ENCODE measurements around the gene LGALSL. TPM values are rescaled to one million over a fixed set of nuclear protein-coding genes. Genes with fewer than 3 reads are reported as not detected.

The LGALSL gene
- total and polyA plus RNA-seq, 2 of the 13 experiments (the other 11 are each of a cell fraction or from before 2014, with no cell fraction given): 15.4 to 20.0 TPM

DNA sequence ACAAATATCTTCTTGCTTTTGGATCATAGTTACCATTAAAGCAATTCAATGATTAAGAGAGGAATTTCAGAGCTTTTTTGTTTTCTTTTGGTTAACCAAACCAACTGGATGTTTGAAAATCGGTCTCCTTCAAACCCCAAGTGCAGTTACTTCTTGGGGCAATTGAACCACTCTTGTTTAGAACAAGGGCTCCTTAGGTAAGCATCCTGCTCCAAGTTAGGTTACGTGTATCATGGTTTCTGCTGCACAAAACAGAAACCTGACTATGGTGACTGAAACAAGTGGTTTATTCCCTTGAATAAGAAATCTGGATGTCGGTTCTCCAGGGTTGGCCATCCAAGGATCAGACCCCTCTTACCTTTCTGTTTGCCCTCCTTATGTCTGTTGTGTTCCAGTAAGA is 16.1 kb upstream of the LGALSL start (continued):
- TF ChIP-seq, protein P1, sequence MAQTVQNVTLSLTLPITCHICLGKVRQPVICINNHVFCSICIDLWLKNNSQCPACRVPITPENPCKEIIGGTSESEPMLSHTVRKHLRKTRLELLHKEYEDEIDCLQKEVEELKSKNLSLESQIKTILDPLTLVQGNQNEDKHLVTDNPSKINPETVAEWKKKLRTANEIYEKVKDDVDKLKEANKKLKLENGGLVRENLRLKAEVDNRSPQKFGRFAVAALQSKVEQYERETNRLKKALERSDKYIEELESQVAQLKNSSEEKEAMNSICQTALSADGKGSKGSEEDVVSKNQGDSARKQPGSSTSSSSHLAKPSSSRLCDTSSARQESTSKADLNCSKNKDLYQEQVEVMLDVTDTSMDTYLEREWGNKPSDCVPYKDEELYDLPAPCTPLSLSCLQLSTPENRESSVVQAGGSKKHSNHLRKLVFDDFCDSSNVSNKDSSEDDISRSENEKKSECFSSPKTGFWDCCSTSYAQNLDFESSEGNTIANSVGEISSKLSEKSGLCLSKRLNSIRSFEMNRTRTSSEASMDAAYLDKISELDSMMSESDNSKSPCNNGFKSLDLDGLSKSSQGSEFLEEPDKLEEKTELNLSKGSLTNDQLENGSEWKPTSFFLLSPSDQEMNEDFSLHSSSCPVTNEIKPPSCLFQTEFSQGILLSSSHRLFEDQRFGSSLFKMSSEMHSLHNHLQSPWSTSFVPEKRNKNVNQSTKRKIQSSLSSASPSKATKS (CRISPR knock-in tag; IDR thresholded peaks at IDR 0.05): no peak
- TF ChIP-seq, protein P2, sequence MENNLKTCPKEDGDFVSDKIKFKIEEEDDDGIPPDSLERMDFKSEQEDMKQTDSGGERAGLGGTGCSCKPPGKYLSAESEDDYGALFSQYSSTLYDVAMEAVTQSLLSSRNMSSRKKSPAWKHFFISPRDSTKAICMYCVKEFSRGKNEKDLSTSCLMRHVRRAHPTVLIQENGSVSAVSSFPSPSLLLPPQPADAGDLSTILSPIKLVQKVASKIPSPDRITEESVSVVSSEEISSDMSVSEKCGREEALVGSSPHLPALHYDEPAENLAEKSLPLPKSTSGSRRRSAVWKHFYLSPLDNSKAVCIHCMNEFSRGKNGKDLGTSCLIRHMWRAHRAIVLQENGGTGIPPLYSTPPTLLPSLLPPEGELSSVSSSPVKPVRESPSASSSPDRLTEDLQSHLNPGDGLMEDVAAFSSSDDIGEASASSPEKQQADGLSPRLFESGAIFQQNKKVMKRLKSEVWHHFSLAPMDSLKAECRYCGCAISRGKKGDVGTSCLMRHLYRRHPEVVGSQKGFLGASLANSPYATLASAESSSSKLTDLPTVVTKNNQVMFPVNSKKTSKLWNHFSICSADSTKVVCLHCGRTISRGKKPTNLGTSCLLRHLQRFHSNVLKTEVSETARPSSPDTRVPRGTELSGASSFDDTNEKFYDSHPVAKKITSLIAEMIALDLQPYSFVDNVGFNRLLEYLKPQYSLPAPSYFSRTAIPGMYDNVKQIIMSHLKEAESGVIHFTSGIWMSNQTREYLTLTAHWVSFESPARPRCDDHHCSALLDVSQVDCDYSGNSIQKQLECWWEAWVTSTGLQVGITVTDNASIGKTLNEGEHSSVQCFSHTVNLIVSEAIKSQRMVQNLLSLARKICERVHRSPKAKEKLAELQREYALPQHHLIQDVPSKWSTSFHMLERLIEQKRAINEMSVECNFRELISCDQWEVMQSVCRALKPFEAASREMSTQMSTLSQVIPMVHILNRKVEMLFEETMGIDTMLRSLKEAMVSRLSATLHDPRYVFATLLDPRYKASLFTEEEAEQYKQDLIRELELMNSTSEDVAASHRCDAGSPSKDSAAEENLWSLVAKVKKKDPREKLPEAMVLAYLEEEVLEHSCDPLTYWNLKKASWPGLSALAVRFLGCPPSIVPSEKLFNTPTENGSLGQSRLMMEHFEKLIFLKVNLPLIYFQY (CRISPR knock-in tag; IDR thresholded peaks at IDR 0.05; ENCODE audit: borderline replicate concordance): no peak
- TF ChIP-seq, protein P3, sequence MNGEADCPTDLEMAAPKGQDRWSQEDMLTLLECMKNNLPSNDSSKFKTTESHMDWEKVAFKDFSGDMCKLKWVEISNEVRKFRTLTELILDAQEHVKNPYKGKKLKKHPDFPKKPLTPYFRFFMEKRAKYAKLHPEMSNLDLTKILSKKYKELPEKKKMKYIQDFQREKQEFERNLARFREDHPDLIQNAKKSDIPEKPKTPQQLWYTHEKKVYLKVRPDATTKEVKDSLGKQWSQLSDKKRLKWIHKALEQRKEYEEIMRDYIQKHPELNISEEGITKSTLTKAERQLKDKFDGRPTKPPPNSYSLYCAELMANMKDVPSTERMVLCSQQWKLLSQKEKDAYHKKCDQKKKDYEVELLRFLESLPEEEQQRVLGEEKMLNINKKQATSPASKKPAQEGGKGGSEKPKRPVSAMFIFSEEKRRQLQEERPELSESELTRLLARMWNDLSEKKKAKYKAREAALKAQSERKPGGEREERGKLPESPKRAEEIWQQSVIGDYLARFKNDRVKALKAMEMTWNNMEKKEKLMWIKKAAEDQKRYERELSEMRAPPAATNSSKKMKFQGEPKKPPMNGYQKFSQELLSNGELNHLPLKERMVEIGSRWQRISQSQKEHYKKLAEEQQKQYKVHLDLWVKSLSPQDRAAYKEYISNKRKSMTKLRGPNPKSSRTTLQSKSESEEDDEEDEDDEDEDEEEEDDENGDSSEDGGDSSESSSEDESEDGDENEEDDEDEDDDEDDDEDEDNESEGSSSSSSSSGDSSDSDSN (CRISPR knock-in tag; IDR thresholded peaks at IDR 0.05): no peak
- TF ChIP-seq, protein P4, sequence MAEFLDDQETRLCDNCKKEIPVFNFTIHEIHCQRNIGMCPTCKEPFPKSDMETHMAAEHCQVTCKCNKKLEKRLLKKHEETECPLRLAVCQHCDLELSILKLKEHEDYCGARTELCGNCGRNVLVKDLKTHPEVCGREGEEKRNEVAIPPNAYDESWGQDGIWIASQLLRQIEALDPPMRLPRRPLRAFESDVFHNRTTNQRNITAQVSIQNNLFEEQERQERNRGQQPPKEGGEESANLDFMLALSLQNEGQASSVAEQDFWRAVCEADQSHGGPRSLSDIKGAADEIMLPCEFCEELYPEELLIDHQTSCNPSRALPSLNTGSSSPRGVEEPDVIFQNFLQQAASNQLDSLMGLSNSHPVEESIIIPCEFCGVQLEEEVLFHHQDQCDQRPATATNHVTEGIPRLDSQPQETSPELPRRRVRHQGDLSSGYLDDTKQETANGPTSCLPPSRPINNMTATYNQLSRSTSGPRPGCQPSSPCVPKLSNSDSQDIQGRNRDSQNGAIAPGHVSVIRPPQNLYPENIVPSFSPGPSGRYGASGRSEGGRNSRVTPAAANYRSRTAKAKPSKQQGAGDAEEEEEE (CRISPR knock-in tag; IDR thresholded peaks at IDR 0.05; ENCODE audit: borderline replicate concordance): no peak
- TF ChIP-seq ZNF674 (CRISPR knock-in tag; IDR thresholded peaks at IDR 0.05; ENCODE audit: low read depth) (no peak), SRSF1 (optimal IDR thresholded peaks at IDR 0.05; ENCODE audit: low read depth, low read length) (no peak)
